HCT116 (cell line): ENCODE measurements around the gene ZNF670. TPM values are rescaled to one million over a fixed set of nuclear protein-coding genes. Genes with fewer than 3 reads are reported as not detected.

Experiments
- ATAC-seq: fragments of 200-7000 bp; cut with Tn5 transposase; 2 replicates; pipeline ENCODE4 v1.9.1; 2020; ENCODE audit warnings: mild to moderate bottlenecking, moderate library complexity
- BruUV-seq: library from RNA; stranded (reverse); fragments of 400-500 nt; replicated peaks from 2 replicates; lab custom pipeline; 2021; lab: Mats Ljungman, UMichigan
- CTCF ChIA-PET: fragments of 300-600 bp; sonication (Branson Sonifier 250); formaldehyde crosslinking; loops from one replicate; lab custom pipeline; 2021; ENCODE audit warnings: antibody characterized with exemption; lab: Charles Lee
- POLR2A ChIA-PET: fragments of 300-600, 350-600 bp; sonication (Branson Sonifier 250); formaldehyde crosslinking; loops from one replicate; lab custom pipeline; 2021; ENCODE audit warnings: antibody characterized with exemption; lab: Charles Lee
- RAD21 ChIA-PET, 2 experiments: fragments of 300-600 bp; sonication (Branson Sonifier 250); formaldehyde crosslinking; loops; one replicate each; lab custom pipeline; 2023; ENCODE audit warnings: low total read pairs in 2 of 2; ENCODE audit not compliant: uncharacterized antibody in 2 of 2, unreplicated experiment in 2 of 2, low non-redundant PET in 1 of 2; lab: Charles Lee
- DNase-seq: peaks from one replicate; pipeline ENCODE4 v3.0.0-alpha.2; 2010; ENCODE audit warnings: low read depth, low spot score
- H2AFZ ChIP-seq: fragments of 200-600 bp; shearing (Covaris generic), sonication (generic); 2 replicates; pipeline ENCODE4 v1.6.1; 2017; ENCODE audit warnings: low read depth, mixed run types, mixed read lengths, antibody characterized with exemption, low read length; ENCODE audit not compliant: poor library complexity, severe bottlenecking
- H3K27ac ChIP-seq: 2 replicates; pipeline ENCODE4 v1.5.1; 2012; ENCODE audit warnings: low read depth, low read length
- H3K27me3 ChIP-seq: fragments of 200-600 bp; sonication (generic); 2 replicates; pipeline ENCODE4 v1.6.1; 2016; ENCODE audit warnings: mixed run types, low read length, mixed read lengths; ENCODE audit not compliant: insufficient read depth
- H3K36me3 ChIP-seq, 2 experiments: fragments of 200-500 bp in 1 of 2; fragments of 200-600 bp in 1 of 2; sonication (Bioruptor generic) in 1 of 2; sonication (generic) in 1 of 2; 2 replicates each; pipeline versions ENCODE4 v1.5.1 to v1.6.1; 2014 to 2016; ENCODE audit warnings: low read length in 2 of 2, inconsistent platforms in 1 of 2, mixed read lengths in 1 of 2, mixed run types in 1 of 2; ENCODE audit not compliant: insufficient read depth in 2 of 2, control insufficient read depth in 1 of 2
- H3K4me1 ChIP-seq, 2 experiments: fragments of 200-600 bp in 1 of 2; sonication (generic) in 1 of 2; 2 replicates each; pipeline versions ENCODE4 v1.5.1 to v1.6.1; 2012 to 2017; ENCODE audit warnings: low read length in 2 of 2, inconsistent platforms in 1 of 2, mild to moderate bottlenecking in 1 of 2, mixed read lengths in 1 of 2, mixed run types in 1 of 2, moderate library complexity in 1 of 2; ENCODE audit not compliant: insufficient read depth in 2 of 2, control insufficient read depth in 1 of 2
- H3K4me2 ChIP-seq: fragments of 200-600 bp; sonication (generic); 2 replicates; pipeline ENCODE4 v1.6.1; 2017; ENCODE audit warnings: mixed run types, low read length, mixed read lengths
- H3K4me3 ChIP-seq, 2 experiments: fragments of 200-600 bp in 1 of 2; sonication (generic) in 1 of 2; replicated peaks in 1 of 2; 2 replicates each; pipeline ENCODE4 v1.5.1; 2011 to 2016; ENCODE audit warnings: low read length in 2 of 2, control low read depth in 1 of 2, low read depth in 1 of 2, mild to moderate bottlenecking in 1 of 2, mixed read lengths in 1 of 2, mixed run types in 1 of 2
- H3K79me2 ChIP-seq: fragments of 200-600 bp; sonication (generic); 2 replicates; pipeline ENCODE4 v1.6.1; 2017; ENCODE audit warnings: mild to moderate bottlenecking, mixed run types, low read length, moderate library complexity, mixed read lengths; ENCODE audit not compliant: insufficient read depth
- H3K9ac ChIP-seq: fragments of 200-600 bp; sonication (generic); 2 replicates; pipeline ENCODE4 v1.6.1; 2016; ENCODE audit warnings: low read length, mixed read lengths
- H3K9me2 ChIP-seq: fragments of 200-600 bp; sonication (generic), shearing (Covaris generic); 2 replicates; pipeline ENCODE4 v1.6.1; 2017; ENCODE audit warnings: mixed run types, mild to moderate bottlenecking, moderate library complexity; ENCODE audit not compliant: insufficient read depth
- H3K9me3 ChIP-seq, 2 experiments: fragments of 200-500 bp in 1 of 2; fragments of 200-600 bp in 1 of 2; sonication (Bioruptor generic) in 1 of 2; sonication (generic) in 1 of 2; 2 replicates each; pipeline ENCODE4 v1.6.1; 2014 to 2017; ENCODE audit warnings: low read length in 2 of 2, mixed read lengths in 2 of 2, inconsistent platforms in 1 of 2, low read depth in 1 of 2, mild to moderate bottlenecking in 1 of 2, mixed run types in 1 of 2, moderate library complexity in 1 of 2; ENCODE audit not compliant: control insufficient read depth in 1 of 2, insufficient read depth in 1 of 2
- H4K20me1 ChIP-seq: fragments of 200-600 bp; sonication (generic), shearing (Covaris generic); 2 replicates; pipeline ENCODE4 v1.6.1; 2017; ENCODE audit warnings: mixed run types, mild to moderate bottlenecking, moderate library complexity; ENCODE audit not compliant: insufficient read depth
- CEBPB ChIP-seq: IDR thresholded peaks from 2 replicates; pipeline ENCODE4 v1.6.1; 2012; ENCODE audit warnings: low read depth
- EZH2 ChIP-seq: fragments of 200-600 bp; sonication (generic); IDR thresholded peaks from 2 replicates; pipeline ENCODE4 v1.6.1; 2017; ENCODE audit warnings: antibody characterized with exemption, mixed run types
- FOSL1 ChIP-seq: IDR thresholded peaks from 2 replicates; pipeline ENCODE4 v1.6.1; 2012; ENCODE audit warnings: low read depth
- JUND ChIP-seq: IDR thresholded peaks from 2 replicates; pipeline ENCODE4 v1.6.1; 2012
- SP1 ChIP-seq: IDR thresholded peaks from 2 replicates; pipeline ENCODE4 v1.6.1; 2012; ENCODE audit warnings: low read depth
- ZBTB33 ChIP-seq: IDR thresholded peaks from 2 replicates; pipeline ENCODE4 v1.6.1; 2011; ENCODE audit warnings: mild to moderate bottlenecking, low read length, moderate library complexity; ENCODE audit not compliant: insufficient replicate concordance; ENCODE audit errors: extremely low read depth
- ZFX ChIP-seq: fragments of 450-650 bp; IDR thresholded peaks from 2 replicates; pipeline ENCODE4 v1.6.1; 2017
- intact Hi-C: fragments of 100-400 bp; cut with micrococcal nuclease; formaldehyde crosslinking; loops from 2 replicates; pipeline ENCODE4 v1.10.0; 2022
- total RNA-seq: library from RNA; stranded (reverse); gene quantifications from one replicate; pipeline ENCODE4 v1.2.1, GENCODE V29; 2021; ENCODE audit not compliant: unreplicated experiment
- TF ChIP-seq, protein P1 (sequence below): IDR thresholded peaks from 2 replicates; pipeline ENCODE4 v1.6.1; 2012; ENCODE audit warnings: low read depth

The ZNF670 gene
- total RNA-seq, 1 experiment from 2014 or later: 6.9 TPM

DNA sequence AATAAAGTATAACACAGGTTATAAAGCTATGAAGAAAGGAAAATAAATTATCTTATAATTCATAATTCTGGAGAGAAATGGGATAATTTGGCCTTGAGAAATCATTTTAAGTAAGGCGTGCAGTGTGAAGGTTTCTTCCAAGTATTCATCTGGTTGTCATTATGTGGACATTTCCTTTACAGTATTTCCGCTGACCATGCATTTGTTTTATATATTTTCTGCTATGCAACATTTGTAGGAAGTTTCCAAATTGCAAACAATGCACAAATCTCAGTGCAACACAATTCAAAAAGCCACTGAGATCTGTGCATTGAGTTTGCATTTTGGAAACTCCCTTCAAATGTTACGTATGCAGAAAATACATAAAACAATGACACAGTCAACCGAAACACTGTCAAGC lies 17.8 kb downstream of the ZNF670 start:
- H3K4me3 ChIP-seq: no peak overlapping the region
- ATAC-seq (no peak), DNase-seq (no peak)
- H3K9me2 ChIP-seq: no peaks in the 10 kb centered on the region
- H4K20me1 ChIP-seq: no peaks in the 10 kb centered on the region
- peaks cover 0 to 4% of the 10 kb centered on the region in 2 experiments; a peak in 1 of 4 replicates for H3K36me3 ChIP-seq
- no peak overlapping the region for H3K4me2 ChIP-seq
- no peaks in the 10 kb centered on the region for H3K4me1 ChIP-seq
- H3K27me3 ChIP-seq: no peaks in the 10 kb centered on the region
- intact Hi-C loops: loop anchor here (10.0 kb wide), 1 partner anchor 94 kb away; no protein-coding TSS in a partner anchor
- no TSS peak for BruUV-seq
- H3K9ac ChIP-seq: no peak overlapping the region
- RAD21 ChIA-PET: no interaction called here
- peaks cover 88% of the 10 kb centered on the region for H3K79me2 ChIP-seq
- CTCF ChIA-PET: no interaction called here
- peaks cover 6 to 17% of the 10 kb centered on the region in 2 experiments; a peak in 3 of 4 replicates for H3K9me3 ChIP-seq
- TF ChIP-seq ZFX: no peak
- no peak overlapping the region for H3K27ac ChIP-seq
- H2AFZ ChIP-seq: no peak overlapping the region
- POLR2A ChIA-PET: no interaction called here

GRCh38 chr1:247056071-247056470 lies 22.5 kb downstream of the ZNF670 start:
- peaks cover 35 to 43% of the 10 kb centered on the region in 2 experiments; a peak in 3 of 4 replicates for H3K9me3 ChIP-seq
- peaks cover 80% of the 10 kb centered on the region for H3K79me2 ChIP-seq

More at GRCh38 chr1:247056071-247056470, 22.5 kb downstream of the ZNF670 start:
- ChIA-PET POLR2A (no interaction called here), CTCF (no interaction called here), RAD21 (no interaction called here)
- no peak overlapping the region for H3K4me3 ChIP-seq
- ATAC-seq (no peak), DNase-seq (no peak)
- no peak overlapping the region for H3K9ac ChIP-seq
- BruUV-seq: no TSS peak
- no peaks in the 10 kb centered on the region for H3K9me2 ChIP-seq
- no peaks in the 10 kb centered on the region; a peak in 2 of 4 replicates for H3K36me3 ChIP-seq
- TF ChIP-seq JUND: no peak
- TF ChIP-seq, protein P1, sequence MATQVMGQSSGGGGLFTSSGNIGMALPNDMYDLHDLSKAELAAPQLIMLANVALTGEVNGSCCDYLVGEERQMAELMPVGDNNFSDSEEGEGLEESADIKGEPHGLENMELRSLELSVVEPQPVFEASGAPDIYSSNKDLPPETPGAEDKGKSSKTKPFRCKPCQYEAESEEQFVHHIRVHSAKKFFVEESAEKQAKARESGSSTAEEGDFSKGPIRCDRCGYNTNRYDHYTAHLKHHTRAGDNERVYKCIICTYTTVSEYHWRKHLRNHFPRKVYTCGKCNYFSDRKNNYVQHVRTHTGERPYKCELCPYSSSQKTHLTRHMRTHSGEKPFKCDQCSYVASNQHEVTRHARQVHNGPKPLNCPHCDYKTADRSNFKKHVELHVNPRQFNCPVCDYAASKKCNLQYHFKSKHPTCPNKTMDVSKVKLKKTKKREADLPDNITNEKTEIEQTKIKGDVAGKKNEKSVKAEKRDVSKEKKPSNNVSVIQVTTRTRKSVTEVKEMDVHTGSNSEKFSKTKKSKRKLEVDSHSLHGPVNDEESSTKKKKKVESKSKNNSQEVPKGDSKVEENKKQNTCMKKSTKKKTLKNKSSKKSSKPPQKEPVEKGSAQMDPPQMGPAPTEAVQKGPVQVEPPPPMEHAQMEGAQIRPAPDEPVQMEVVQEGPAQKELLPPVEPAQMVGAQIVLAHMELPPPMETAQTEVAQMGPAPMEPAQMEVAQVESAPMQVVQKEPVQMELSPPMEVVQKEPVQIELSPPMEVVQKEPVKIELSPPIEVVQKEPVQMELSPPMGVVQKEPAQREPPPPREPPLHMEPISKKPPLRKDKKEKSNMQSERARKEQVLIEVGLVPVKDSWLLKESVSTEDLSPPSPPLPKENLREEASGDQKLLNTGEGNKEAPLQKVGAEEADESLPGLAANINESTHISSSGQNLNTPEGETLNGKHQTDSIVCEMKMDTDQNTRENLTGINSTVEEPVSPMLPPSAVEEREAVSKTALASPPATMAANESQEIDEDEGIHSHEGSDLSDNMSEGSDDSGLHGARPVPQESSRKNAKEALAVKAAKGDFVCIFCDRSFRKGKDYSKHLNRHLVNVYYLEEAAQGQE: no peak
- TF ChIP-seq ZBTB33: no peak
- TF ChIP-seq FOSL1: no peak
- TF ChIP-seq EZH2: no peak
- no peak for TF ChIP-seq SP1
- TF ChIP-seq CEBPB: no peak
- H3K4me2 ChIP-seq: no peak overlapping the region
- intact Hi-C loops: no loop called here
- H3K4me1 ChIP-seq: no peaks in the 10 kb centered on the region
- H2AFZ ChIP-seq: no peak overlapping the region
- H3K27me3 ChIP-seq: no peaks in the 10 kb centered on the region
- H3K27ac ChIP-seq: no peak overlapping the region
- no peaks in the 10 kb centered on the region for H4K20me1 ChIP-seq
